GM12878 (cell line): ENCODE data around the gene CSRP3. TPM values are rescaled to one million over a fixed set of nuclear protein-coding genes. Genes with fewer than 3 reads are reported as not detected.

Source experiments
- ATAC-seq: fragments of 200-7000 bp; cut with Tn5 transposase; 3 replicates; pipeline ENCODE4 v1.9.1; 2020; ENCODE audit warnings: mild to moderate bottlenecking, moderate library complexity
- BruUV-seq: library from RNA; stranded (reverse); fragments of 400-500 nt; replicated peaks from 2 replicates; lab custom pipeline; 2021; lab: Mats Ljungman, UMichigan
- CTCF ChIA-PET: fragments of 300-600 bp; sonication (Branson Sonifier 250); formaldehyde crosslinking; extraction: SDS; loops from one replicate; lab custom pipeline; 2021; ENCODE audit warnings: inconsistent platforms; lab: Yijun Ruan, JAX
- POLR2A ChIA-PET: fragments of 350-600 bp; formaldehyde crosslinking; extraction: SDS; loops from one replicate; lab custom pipeline; 2021; ENCODE audit warnings: inconsistent platforms; lab: Charles Lee
- RAD21 ChIA-PET: fragments of 300-600 bp; sonication (Branson Sonifier 250); formaldehyde crosslinking; loops from one replicate; lab custom pipeline; 2023; ENCODE audit warnings: antibody characterized with exemption; ENCODE audit not compliant: unreplicated experiment; lab: Charles Lee
- SMC1A ChIA-PET: fragments of 300-600 bp; sonication (Branson Sonifier 250); formaldehyde crosslinking; loops from one replicate; lab custom pipeline; 2023; ENCODE audit not compliant: unreplicated experiment, uncharacterized antibody; lab: Charles Lee
- DNase-seq: peaks from one replicate; pipeline ENCODE4 v3.0.0-alpha.2; 2011; ENCODE audit warnings: low read depth, low spot score
- FAIRE-seq: peaks from 3 replicates; lab custom pipeline; 2011; peaks lifted over from hg19 to GRCh38; lab: Jason Lieb, UNC
- H2AFZ ChIP-seq: 2 replicates; pipeline ENCODE4 v1.6.0; 2011; ENCODE audit warnings: low read depth, low read length, control low read depth; ENCODE audit not compliant: control insufficient read depth
- H3K27ac ChIP-seq: 2 replicates; pipeline ENCODE4 v1.5.1; 2011; ENCODE audit warnings: control low read depth; ENCODE audit not compliant: control insufficient read depth, insufficient read depth
- H3K27me3 ChIP-seq, 2 experiments: replicated peaks in 1 of 2; 2 replicates each; pipeline versions ENCODE4 v1.6.0 to v1.6.1; 2011; ENCODE audit warnings: low read length in 1 of 2; ENCODE audit not compliant: control insufficient read depth in 2 of 2, insufficient read depth in 2 of 2
- H3K36me3 ChIP-seq, 2 experiments: 2 replicates each; pipeline ENCODE4 v1.5.1; 2011; ENCODE audit warnings: low read length in 1 of 2; ENCODE audit not compliant: control insufficient read depth in 2 of 2, insufficient read depth in 2 of 2
- H3K4me1 ChIP-seq: 2 replicates; pipeline ENCODE4 v1.6.1; 2011; ENCODE audit warnings: mild to moderate bottlenecking, low read length, moderate library complexity, mixed read lengths; ENCODE audit not compliant: control insufficient read depth, insufficient read depth
- H3K4me2 ChIP-seq: 2 replicates; pipeline ENCODE4 v1.6.0; 2011; ENCODE audit warnings: control low read depth; ENCODE audit not compliant: control insufficient read depth, insufficient read depth
- H3K4me3 ChIP-seq: fragments of 200-600 bp; sonication (generic); 2 replicates; pipeline ENCODE4 v1.5.1; 2016
- H3K79me2 ChIP-seq: 2 replicates; pipeline ENCODE4 v1.6.0; 2011; ENCODE audit warnings: low read length; ENCODE audit not compliant: control insufficient read depth, insufficient read depth
- H3K9ac ChIP-seq: 2 replicates; pipeline ENCODE4 v1.8.0; 2011; ENCODE audit warnings: low read length, control low read depth, mixed read lengths; ENCODE audit not compliant: control insufficient read depth, insufficient read depth
- H3K9me3 ChIP-seq: replicated peaks from 3 replicates; pipeline ENCODE4 v1.5.1; 2011; ENCODE audit warnings: mild to moderate bottlenecking, low read length; ENCODE audit not compliant: control insufficient read depth, insufficient read depth
- H4K20me1 ChIP-seq: 2 replicates; pipeline ENCODE4 v1.6.0; 2011; ENCODE audit not compliant: control insufficient read depth, insufficient read depth
- TCF7 ChIP-seq: IDR thresholded peaks from 2 replicates; pipeline ENCODE4 v1.6.1; 2014; ENCODE audit warnings: antibody characterized with exemption, borderline replicate concordance
- WGBS: methylation state at CpG from one replicate; pipeline ENCODE4 v1.1.6; 2016; ENCODE audit warnings: low lambda C conversion rate; ENCODE audit not compliant: insufficient replicate concordance, insufficient coverage; ENCODE audit errors: missing lambda C conversion rate; 5-methylcytosine and 5-hydroxymethylcytosine counted together
- in situ Hi-C: fragments of 300-500 bp; cut with MboI; formaldehyde crosslinking; loops from 9 replicates; pipeline ENCODE4 v1.14.3; 2018; ENCODE audit warnings: mixed read lengths
- intact Hi-C: fragments of 100-400 bp; cut with micrococcal nuclease; formaldehyde crosslinking; loops from one replicate; pipeline ENCODE4 v1.14.2; 2022; ENCODE audit not compliant: unreplicated experiment
- polyA plus RNA-seq, 11 experiments: library from polyadenylated mRNA; depleted of rRNA in 4 of 11; unstranded in 6 of 11; stranded (reverse) in 5 of 11; fragments of >200 nt; fragmentation: Nextera tagmentation in 4 of 11; fragmentation: Illumina TruSeq in 1 of 11; extraction: Ambion mirVana in 4 of 11; extraction: Trizol in 1 of 11; gene quantifications; 1 replicate in 1 of 11; 2 replicates in 10 of 11; pipeline versions ENCODE4 v1.2.1 to v1.2.3, GENCODE V29; 2011 to 2016; ENCODE audit warnings: inconsistent platforms in 2 of 11, missing spikeins in 2 of 11, low read depth in 1 of 11
- total RNA-seq, 4 experiments: library from RNA; depleted of rRNA in 3 of 4; stranded (reverse); fragments of >200 nt in 3 of 4; fragmentation: Illumina TruSeq in 1 of 4; extraction: Trizol in 1 of 4; gene quantifications; 2 replicates each; pipeline versions ENCODE4 v1.2.1 to v1.2.3, GENCODE V29; 2013 to 2021
- TF ChIP-seq, protein P1 (sequence below): fragments of 450-650 bp; IDR thresholded peaks from 2 replicates; pipeline ENCODE4 v1.6.1; 2017; ENCODE audit warnings: mild to moderate bottlenecking, moderate library complexity
- TF ChIP-seq, protein P2 (sequence below): fragments of 450-650 bp; formaldehyde crosslinking; IDR thresholded peaks from 2 replicates; pipeline ENCODE4 v1.5.0; 2022; ENCODE audit warnings: mild to moderate bottlenecking, missing genetic modification characterization
- TF ChIP-seq, protein P3 (sequence below): fragments of 450-650 bp; conservative IDR thresholded peaks from 2 replicates; pipeline ENCODE4 v1.6.1; 2017; ENCODE audit warnings: mild to moderate bottlenecking, moderate library complexity

CSRP3 gene
- total and polyA plus RNA-seq, 10 of the 15 experiments (the other 5 are each of a cell fraction or from before 2014, with no cell fraction given), result not detected

DNA sequence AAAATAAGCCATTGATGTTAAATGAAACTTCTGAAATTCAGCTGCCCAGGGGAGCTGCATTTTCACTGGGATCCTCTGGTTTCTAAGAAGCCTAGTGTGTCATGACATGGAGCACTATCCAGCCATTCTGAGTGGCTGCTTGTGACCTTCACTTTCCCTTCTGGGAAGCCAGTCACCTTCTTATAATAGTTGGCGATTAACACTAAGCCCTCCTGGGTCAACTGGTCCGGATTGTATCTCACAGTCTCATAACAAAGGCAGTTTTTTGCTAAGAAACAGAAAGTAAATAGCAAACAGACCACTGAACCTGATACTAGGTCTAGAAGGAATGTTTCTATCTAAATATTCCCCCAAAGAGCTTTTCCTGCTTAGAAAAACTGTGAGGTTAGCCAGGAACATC lies 7.9 kb downstream of the CSRP3 start:
- TF ChIP-seq, protein P1, sequence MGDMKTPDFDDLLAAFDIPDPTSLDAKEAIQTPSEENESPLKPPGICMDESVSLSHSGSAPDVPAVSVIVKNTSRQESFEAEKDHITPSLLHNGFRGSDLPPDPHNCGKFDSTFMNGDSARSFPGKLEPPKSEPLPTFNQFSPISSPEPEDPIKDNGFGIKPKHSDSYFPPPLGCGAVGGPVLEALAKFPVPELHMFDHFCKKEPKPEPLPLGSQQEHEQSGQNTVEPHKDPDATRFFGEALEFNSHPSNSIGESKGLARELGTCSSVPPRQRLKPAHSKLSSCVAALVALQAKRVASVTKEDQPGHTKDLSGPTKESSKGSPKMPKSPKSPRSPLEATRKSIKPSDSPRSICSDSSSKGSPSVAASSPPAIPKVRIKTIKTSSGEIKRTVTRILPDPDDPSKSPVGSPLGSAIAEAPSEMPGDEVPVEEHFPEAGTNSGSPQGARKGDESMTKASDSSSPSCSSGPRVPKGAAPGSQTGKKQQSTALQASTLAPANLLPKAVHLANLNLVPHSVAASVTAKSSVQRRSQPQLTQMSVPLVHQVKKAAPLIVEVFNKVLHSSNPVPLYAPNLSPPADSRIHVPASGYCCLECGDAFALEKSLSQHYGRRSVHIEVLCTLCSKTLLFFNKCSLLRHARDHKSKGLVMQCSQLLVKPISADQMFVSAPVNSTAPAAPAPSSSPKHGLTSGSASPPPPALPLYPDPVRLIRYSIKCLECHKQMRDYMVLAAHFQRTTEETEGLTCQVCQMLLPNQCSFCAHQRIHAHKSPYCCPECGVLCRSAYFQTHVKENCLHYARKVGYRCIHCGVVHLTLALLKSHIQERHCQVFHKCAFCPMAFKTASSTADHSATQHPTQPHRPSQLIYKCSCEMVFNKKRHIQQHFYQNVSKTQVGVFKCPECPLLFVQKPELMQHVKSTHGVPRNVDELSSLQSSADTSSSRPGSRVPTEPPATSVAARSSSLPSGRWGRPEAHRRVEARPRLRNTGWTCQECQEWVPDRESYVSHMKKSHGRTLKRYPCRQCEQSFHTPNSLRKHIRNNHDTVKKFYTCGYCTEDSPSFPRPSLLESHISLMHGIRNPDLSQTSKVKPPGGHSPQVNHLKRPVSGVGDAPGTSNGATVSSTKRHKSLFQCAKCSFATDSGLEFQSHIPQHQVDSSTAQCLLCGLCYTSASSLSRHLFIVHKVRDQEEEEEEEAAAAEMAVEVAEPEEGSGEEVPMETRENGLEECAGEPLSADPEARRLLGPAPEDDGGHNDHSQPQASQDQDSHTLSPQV, result no peak
- Histone ChIP-seq H3K9me3 (no peaks in the 10 kb centered on the region), H3K9ac (no peak overlapping the region), H2AFZ (no peak overlapping the region), H3K36me3 (no peaks in the 10 kb centered on the region), H3K27ac (no peak overlapping the region), H3K4me2 (no peak overlapping the region), H3K79me2 (no peaks in the 10 kb centered on the region), H4K20me1 (no peaks in the 10 kb centered on the region), H3K4me3 (no peak overlapping the region), H3K4me1 (no peaks in the 10 kb centered on the region), H3K27me3 (no peaks in the 10 kb centered on the region)
- CTCF ChIA-PET, result interaction anchor here (1.1 kb wide), 1 partner anchor 15 kb away, joined by 3 read pairs; no protein-coding TSS in a partner anchor
- 92% methylated on average over 2 of the region's 2 CpGs for WGBS
- intact Hi-C loops (no loop called here), in situ Hi-C loops (no loop called here)
- no TSS peak for BruUV-seq
- no peak for FAIRE-seq
- RAD21 ChIA-PET, result no interaction called here
- no peak for ATAC-seq
- no peak for DNase-seq
- POLR2A ChIA-PET, result no interaction called here
- SMC1A ChIA-PET, result no interaction called here

DNA sequence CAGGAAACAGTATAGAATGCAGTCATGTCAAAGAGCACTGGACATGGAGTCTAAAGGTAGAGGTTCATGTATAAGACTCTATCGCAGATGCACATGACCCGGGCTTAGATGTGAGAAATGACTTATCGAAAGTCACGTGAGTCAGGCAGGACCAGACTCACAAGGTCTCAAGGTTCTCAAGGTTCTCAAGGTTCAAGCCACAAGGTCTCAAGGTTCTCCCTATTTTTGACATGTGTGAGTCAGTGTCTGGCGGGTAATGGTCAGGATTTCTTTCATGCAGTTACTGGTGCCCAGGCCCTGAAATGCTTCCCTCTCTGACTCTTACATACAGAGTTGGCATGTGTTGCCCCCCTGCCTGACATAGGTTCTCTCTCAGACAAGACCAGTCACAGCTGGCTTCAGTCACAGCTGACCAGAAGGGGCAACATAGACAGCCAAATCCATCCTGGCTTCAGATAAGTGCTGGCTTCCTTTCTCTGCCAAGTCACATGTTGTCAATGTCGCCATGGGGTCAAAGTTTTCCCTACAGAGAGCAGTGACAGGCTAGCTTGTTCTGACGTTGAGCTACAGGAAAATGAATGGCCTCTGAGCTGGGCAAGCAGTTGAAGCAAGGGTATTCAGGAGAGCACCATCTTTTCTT lies 10.1 kb downstream of the CSRP3 start:
- Histone ChIP-seq H3K36me3 (no peaks in the 10 kb centered on the region), H3K4me3 (no peak overlapping the region), H3K27me3 (no peaks in the 10 kb centered on the region), H3K27ac (no peak overlapping the region), H3K79me2 (no peaks in the 10 kb centered on the region), H3K4me1 (no peaks in the 10 kb centered on the region), H3K9ac (no peak overlapping the region), H2AFZ (no peak overlapping the region), H3K9me3 (no peaks in the 10 kb centered on the region), H4K20me1 (no peaks in the 10 kb centered on the region), H3K4me2 (no peak overlapping the region)
- in situ Hi-C loops, result no loop called here
- intact Hi-C loops, result no loop called here
- ChIA-PET RAD21 (no interaction called here), POLR2A (no interaction called here), CTCF (no interaction called here), SMC1A (no interaction called here)
- BruUV-seq, result no TSS peak
- WGBS, result 70% methylated on average over 7 of the region's 7 CpGs
- ATAC-seq (no peak), FAIRE-seq (no peak), DNase-seq (no peak)
- TF ChIP-seq TCF7, result no peak
- TF ChIP-seq, protein P2, sequence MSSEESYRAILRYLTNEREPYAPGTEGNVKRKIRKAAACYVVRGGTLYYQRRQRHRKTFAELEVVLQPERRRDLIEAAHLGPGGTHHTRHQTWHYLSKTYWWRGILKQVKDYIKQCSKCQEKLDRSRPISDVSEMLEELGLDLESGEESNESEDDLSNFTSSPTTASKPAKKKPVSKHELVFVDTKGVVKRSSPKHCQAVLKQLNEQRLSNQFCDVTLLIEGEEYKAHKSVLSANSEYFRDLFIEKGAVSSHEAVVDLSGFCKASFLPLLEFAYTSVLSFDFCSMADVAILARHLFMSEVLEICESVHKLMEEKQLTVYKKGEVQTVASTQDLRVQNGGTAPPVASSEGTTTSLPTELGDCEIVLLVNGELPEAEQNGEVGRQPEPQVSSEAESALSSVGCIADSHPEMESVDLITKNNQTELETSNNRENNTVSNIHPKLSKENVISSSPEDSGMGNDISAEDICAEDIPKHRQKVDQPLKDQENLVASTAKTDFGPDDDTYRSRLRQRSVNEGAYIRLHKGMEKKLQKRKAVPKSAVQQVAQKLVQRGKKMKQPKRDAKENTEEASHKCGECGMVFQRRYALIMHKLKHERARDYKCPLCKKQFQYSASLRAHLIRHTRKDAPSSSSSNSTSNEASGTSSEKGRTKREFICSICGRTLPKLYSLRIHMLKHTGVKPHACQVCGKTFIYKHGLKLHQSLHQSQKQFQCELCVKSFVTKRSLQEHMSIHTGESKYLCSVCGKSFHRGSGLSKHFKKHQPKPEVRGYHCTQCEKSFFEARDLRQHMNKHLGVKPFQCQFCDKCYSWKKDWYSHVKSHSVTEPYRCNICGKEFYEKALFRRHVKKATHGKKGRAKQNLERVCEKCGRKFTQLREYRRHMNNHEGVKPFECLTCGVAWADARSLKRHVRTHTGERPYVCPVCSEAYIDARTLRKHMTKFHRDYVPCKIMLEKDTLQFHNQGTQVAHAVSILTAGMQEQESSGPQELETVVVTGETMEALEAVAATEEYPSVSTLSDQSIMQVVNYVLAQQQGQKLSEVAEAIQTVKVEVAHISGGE, result no peak
- TF ChIP-seq, protein P3, sequence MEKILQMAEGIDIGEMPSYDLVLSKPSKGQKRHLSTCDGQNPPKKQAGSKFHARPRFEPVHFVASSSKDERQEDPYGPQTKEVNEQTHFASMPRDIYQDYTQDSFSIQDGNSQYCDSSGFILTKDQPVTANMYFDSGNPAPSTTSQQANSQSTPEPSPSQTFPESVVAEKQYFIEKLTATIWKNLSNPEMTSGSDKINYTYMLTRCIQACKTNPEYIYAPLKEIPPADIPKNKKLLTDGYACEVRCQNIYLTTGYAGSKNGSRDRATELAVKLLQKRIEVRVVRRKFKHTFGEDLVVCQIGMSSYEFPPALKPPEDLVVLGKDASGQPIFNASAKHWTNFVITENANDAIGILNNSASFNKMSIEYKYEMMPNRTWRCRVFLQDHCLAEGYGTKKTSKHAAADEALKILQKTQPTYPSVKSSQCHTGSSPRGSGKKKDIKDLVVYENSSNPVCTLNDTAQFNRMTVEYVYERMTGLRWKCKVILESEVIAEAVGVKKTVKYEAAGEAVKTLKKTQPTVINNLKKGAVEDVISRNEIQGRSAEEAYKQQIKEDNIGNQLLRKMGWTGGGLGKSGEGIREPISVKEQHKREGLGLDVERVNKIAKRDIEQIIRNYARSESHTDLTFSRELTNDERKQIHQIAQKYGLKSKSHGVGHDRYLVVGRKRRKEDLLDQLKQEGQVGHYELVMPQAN, result no peak
